NCI-H2227 (cell line): ENCODE measurements around the gene DMD.
"Not testable (repeated sequence)": the region's sequence is repeated elsewhere in the genome, so short reads cannot be mapped to it uniquely, and the experiment has no call there.

Experiments
- DNase-seq: peaks from one replicate; lab custom pipeline; 2025; ENCODE audit not compliant: unreplicated experiment; lab: John Stamatoyannopoulos, UW

The DMD gene

GRCh38 chrX:32867781-32868523, 343.4 kb downstream of the DMD start:
- DNase-seq = no peak

GRCh38 chrX:32852203-32852602, 359.1 kb downstream of the DMD start:
- DNase-seq = no peak

- DNase-seq = no peak
Measured at GRCh38 chrX:32851556-32851955, 359.8 kb downstream of the DMD start.

- no peak for DNase-seq
Measured at GRCh38 chrX:32847921-32848320, 363.4 kb downstream of the DMD start.

GRCh38 chrX:32842053-32842452, 369.3 kb downstream of the DMD start:
- no peak for DNase-seq

- no peak for DNase-seq
Measured at GRCh38 chrX:32839781-32840180, 371.6 kb downstream of the DMD start.

- no peak for DNase-seq
Measured at GRCh38 chrX:32825009-32825408, 386.3 kb downstream of the DMD start.

GRCh38 chrX:32804034-32804433, 407.3 kb downstream of the DMD start:
- DNase-seq = no peak

- no peak for DNase-seq
Measured at GRCh38 chrX:32798990-32799389, 412.4 kb downstream of the DMD start.

- no peak for DNase-seq
Measured at GRCh38 chrX:32788936-32789335, 422.4 kb downstream of the DMD start.

- DNase-seq = no peak
Measured at GRCh38 chrX:32780109-32780508, 431.2 kb downstream of the DMD start.

GRCh38 chrX:32778965-32779364, 432.4 kb downstream of the DMD start:
- DNase-seq = no peak

GRCh38 chrX:32774966-32775365, 436.4 kb downstream of the DMD start:
- DNase-seq = no peak

GRCh38 chrX:32749070-32749469, 462.3 kb downstream of the DMD start:
- DNase-seq = no peak

GRCh38 chrX:32745323-32745722, 466.0 kb downstream of the DMD start:
- DNase-seq = no peak

- no peak for DNase-seq
Measured at GRCh38 chrX:32744921-32745320, 466.4 kb downstream of the DMD start.

- no peak for DNase-seq
Measured at GRCh38 chrX:32741910-32742309, 469.4 kb downstream of the DMD start.

GRCh38 chrX:32708542-32708941, 502.8 kb downstream of the DMD start:
- no peak for DNase-seq

GRCh38 chrX:32705385-32705784, 506.0 kb downstream of the DMD start:
- DNase-seq = not testable (repeated sequence)

- no peak for DNase-seq
Measured at GRCh38 chrX:32687379-32687778, 524.0 kb downstream of the DMD start.

GRCh38 chrX:32678487-32678886, 532.9 kb downstream of the DMD start:
- DNase-seq = no peak

GRCh38 chrX:32673193-32673592, 538.2 kb downstream of the DMD start:
- DNase-seq = no peak

- no peak for DNase-seq
Measured at GRCh38 chrX:32662516-32662915, 548.8 kb downstream of the DMD start.
